ENCODE measurements around the gene CDHR4.
"Not testable (repeated sequence)": the region's sequence is repeated elsewhere in the genome, so short reads cannot be mapped to it uniquely, and the experiment has no call there.

Gene CDHR4

GRCh38 chr3:49802719-49803464 lies 3.2 kb upstream of the CDHR4 start, which contains the start of gene INKA1:
Gene INKA1, plus strand, starts transcription at chr3:49803261. Its CDS starts 132 bp downstream, at chr3:49803393.
- peak; percentile 79 for DNase-seq (ENCODE audit: low spot score)

DNA sequence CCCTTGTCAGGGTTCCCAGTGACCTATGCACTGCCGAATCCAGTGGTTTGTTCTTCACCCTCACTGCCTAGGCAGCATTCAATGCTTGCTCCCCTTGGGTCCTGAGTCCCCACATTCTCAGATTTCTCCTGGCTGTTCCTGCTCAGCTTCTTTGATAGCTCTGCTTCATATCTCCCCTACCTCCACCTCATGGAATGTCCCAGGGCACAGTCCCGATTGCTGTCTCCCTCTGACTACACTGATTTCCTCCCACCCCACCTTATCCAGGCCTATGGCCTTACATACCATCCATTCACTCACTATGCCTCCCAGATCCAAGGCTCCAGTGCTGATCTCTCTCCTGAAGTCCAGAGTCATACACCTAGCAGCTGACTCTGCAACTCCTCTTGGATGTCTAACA lies 1.5 kb upstream of the CDHR4 start:
- no peak for DNase-seq (ENCODE audit: low spot score)

DNA sequence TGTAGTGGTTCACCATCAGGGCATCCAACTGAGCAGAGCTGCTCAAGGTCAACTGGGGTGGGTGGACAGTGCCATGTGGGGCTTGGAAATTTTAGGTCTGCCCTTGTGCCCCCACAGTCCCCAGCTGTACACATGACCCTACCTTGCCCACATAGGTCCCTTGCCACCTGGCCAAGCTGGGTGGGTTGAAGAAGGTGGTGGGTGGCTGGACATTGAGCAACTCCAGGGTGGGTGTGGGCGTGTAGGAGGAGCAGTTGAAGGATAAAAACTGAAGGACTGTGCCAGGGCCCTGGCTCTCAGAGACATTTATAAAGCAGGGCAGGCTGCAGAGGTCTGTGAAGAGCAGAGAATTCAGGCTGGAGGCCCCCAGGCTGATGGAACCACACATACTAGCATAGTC lies 568 bp downstream of the CDHR4 start:
- no peak for DNase-seq (ENCODE audit: low spot score)

DNA sequence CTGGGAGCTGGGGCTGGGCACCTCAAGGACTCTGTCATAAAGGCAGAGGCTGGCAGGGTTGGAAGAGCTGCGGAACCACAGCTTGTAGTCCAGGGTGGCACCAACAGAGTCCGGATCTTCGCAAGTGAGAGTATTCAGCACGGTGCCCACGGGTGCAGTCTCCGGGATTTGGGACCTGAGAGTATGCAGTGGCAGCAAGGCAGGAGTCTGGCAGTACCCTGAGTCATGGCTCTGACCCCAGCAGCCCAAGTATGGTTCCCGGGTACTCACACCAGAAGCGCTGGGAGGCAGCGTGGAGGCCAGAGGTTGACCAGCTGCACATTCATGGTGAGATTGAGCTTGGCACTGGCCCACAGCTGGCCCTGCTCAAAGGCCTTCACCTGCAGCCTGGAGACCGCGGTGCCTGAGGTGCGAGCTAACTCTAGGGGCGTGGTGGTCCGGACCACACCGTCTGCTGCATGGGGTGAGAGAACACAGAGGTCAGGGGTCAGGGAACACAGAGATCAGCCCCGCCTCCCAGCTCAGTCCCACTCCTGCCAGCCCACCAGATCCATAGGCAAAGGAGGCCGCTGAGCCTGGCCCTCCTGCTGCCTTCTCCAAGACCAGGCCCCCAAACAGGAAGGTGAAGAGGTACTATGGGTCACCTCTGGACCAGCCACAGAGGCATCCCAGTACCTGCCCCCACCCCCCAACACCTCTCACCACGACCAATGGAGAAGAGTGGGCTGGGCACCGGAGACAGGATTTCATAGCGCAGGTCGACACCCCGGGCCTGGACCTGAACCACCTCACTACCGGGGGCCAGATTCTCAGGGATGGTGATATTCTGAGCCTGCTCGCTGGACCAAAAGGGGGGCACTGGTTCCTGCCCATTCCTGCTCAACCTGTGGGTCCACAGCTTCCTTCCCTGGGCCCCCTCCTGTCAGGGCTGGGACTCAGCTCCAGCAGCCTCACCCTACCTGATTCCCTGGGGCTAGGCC lies 4.5 kb downstream of the CDHR4 start:
- DNase-seq (ENCODE audit: low spot score), result no peak

GRCh38 chr3:49794431-49794830 lies 5.2 kb downstream of the CDHR4 start:
- no peak for DNase-seq (ENCODE audit: low spot score)

- no peak for DNase-seq (ENCODE audit: low spot score)
These were observed 6.1 kb downstream of the CDHR4 start for GRCh38 chr3:49793486-49794085.

DNA sequence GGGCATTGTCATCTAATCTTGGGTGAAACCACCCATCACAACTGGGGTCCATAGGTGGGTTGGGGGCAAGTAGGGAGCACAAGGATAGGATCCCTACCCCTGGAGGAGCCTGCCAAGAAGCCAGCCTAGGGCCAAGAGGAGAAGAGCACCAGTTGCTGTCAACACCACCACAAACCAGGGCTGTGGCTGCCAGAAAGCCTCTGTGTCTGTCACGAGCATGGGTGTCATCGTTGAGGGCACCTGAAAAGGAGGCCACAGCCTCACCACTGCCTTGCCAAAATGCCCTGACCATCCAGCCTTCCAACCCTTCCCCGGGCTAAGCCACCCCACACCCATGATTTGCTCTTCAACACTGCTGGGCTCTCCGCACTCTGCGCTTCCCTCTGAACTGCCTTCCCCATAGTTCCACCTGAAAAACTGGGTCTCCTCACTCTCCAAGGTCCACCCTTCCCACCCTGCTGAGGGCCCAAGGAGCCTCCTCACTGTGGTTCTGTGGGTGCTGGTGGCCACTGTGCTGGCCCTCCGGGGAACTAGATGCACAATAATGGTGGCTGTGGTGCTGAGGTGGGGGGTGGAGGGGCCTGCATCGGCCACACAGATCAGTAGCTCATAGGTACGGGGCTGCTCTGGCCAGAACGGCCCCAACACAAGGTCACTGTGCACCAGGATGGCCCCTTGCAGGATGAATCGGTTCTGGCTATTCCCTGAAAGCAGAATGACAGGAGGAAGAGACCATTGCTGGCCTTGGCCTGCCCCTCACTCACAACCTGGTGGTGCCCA lies 7.1 kb downstream of the CDHR4 start:
- DNase-seq (ENCODE audit: low spot score), result no peak

GRCh38 chr3:49791571-49791970 lies 8.1 kb downstream of the CDHR4 start:
- no peak for DNase-seq (ENCODE audit: low spot score)

GRCh38 chr3:49790626-49791411 lies 8.9 kb downstream of the CDHR4 start:
- DNase-seq (ENCODE audit: low spot score), result no peak

- no peak for DNase-seq (ENCODE audit: low spot score)
These were observed 11.6 kb downstream of the CDHR4 start for GRCh38 chr3:49788056-49788455.

DNA sequence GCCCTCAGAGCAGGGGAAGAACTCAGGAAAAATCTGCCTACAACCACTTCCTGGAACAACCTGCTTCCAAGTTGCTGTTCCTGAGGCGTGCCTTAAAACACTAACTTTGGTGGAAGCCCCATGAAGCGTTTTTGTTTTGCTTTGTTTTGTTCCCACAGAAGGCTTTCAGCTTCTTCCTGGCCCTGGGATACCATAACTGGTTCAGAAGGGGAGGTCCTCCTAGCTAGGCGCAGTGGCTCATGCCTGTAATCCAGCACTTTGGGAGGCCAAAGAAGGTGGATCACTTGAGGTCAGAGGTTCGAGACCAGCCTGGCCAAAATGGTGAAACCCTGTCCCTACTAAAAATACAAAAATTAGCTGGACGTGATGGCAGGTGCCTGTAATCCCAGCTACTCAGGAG lies 12.1 kb downstream of the CDHR4 start:
- no peak for DNase-seq (ENCODE audit: low spot score)

- no peak for DNase-seq (ENCODE audit: low spot score)
These were observed 12.6 kb downstream of the CDHR4 start for GRCh38 chr3:49787182-49787464.

DNA sequence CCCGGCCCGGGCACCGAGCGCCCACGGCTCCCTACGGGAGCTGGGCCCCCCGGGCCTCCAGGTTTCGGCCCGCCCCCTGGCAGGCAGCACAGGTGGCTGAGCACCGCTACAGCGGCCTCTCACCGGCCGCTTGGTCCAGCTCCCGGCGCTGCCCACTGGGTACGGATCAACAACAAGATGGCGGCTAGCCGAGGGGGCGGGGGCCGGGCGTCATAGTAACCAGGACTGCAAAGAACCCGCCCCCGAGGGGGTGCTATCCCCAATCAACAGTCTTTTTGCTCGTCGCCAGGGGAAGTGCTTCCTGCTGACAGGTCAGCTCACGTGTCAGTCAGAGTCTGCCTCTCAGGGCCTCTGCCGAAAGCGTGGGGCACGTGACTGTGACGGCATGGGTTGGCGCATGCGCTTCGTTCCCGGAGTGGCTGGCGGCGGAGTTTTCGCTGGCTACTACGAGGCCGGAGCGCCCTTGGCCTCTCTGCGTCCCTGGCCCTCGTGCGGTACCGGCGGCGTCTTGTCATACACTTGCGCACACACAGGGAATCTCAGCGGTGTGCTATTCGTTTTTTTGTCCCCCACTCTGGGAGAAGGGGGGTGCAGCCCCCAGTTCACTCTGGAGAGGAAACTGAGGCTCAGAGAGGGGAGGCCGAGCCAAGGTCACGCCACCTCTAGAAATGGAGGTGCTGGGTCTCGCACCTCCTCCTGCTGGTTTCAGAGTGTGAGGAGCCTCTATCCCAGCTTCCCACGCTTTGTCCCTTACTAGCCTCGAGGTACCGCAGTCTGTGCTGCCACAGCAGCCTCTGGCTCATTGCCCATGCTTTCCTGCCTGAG lies 13.1 kb downstream of the CDHR4 start, which contains the start of gene IP6K1:
Gene IP6K1 (minus strand): TSS at position 186 of the 825 bp plus-strand sequence. CDS start 38,502 bp downstream, outside the sequence.
- DNase-seq (ENCODE audit: low spot score), result peak; percentile 100

DNA sequence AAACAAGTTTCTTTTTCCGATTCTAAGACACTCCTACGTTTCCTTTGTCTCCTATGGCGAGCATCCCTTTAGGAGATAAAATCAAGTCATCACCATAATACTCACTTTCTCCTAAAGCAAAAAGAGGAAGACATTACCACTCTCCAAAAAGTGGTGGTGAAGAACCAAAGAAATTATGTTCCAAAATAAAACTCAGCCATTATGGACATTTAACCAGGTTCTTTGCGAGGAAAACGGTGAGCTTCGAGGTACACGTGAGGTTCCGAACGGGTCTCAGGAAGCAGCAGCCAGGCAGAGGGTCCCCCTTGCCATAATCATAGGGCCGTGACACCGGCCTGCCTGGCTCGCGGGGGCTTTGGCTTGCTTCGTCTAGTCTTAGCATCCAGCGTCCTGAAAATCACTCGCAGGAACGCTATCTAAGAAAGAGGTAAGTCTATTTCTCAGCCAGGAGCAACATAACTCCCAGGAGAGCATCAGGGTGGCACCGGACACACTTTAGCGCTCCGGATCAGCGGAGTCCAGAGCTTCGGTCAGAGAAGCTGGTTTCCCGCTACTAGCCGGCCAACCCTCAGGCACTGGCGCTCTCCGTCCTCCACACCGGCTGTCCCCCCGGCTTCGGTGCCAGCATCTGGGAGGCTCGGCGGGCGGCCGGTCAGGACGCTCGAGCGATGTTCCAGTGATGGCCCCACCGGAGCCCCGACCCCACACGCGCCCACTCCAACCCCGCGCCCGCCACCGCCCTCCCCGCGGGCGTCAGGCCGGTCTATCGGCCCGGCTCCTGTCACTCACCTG lies 13.9 kb downstream of the CDHR4 start:
- no peak for DNase-seq (ENCODE audit: low spot score)

GRCh38 chr3:49782277-49782676 lies 17.4 kb downstream of the CDHR4 start:
- not testable (repeated sequence) for DNase-seq (ENCODE audit: low spot score)

GRCh38 chr3:49781415-49782199 lies 18.1 kb downstream of the CDHR4 start:
- DNase-seq (ENCODE audit: low spot score), result no peak

GRCh38 chr3:49780975-49781365 lies 18.7 kb downstream of the CDHR4 start:
- DNase-seq (ENCODE audit: low spot score), result not testable (repeated sequence)
